GM18511 (cell line): ENCODE results near the gene NSUN2.
"Not testable (repeated sequence)": the region's sequence is repeated elsewhere in the genome, so short reads cannot be mapped to it uniquely, and the experiment has no call there.

ENCODE experiments used
- ATAC-seq: cut with Tn5 transposase; IDR thresholded peaks from one replicate; pipeline ENCODE4 v1.9.1; 2021; ENCODE audit warnings: mild to moderate bottlenecking, moderate library complexity; ENCODE audit not compliant: unreplicated experiment

Gene NSUN2

GRCh38 chr5:6632888-6633468 is at the start of gene NSUN2, which contains the start of gene SRD5A1:
Gene NSUN2, minus strand, starts transcription at chr5:6633044. Its CDS starts 65 bp downstream, at chr5:6632979.
Gene SRD5A1, plus strand, starts transcription at chr5:6633440. Its CDS starts 137 bp downstream, at chr5:6633577.
- peak; percentile 90 for ATAC-seq

- ATAC-seq = no peak
Observed at GRCh38 chr5:6682239-6682638, 49.4 kb upstream of the NSUN2 start.

- ATAC-seq = no peak
Observed at GRCh38 chr5:6681682-6682081, 48.8 kb upstream of the NSUN2 start.

- ATAC-seq = no peak
Observed at GRCh38 chr5:6680922-6681321, 48.1 kb upstream of the NSUN2 start.

- ATAC-seq = no peak
Observed at GRCh38 chr5:6678385-6678784, 45.5 kb upstream of the NSUN2 start.

GRCh38 chr5:6676702-6677101 is 43.9 kb upstream of the NSUN2 start:
- ATAC-seq = no peak

- ATAC-seq = no peak
Observed at GRCh38 chr5:6675784-6676491, 43.1 kb upstream of the NSUN2 start.

GRCh38 chr5:6674886-6675285 is 42.0 kb upstream of the NSUN2 start:
- no peak for ATAC-seq

- ATAC-seq = no peak
Observed at GRCh38 chr5:6674421-6674820, 41.6 kb upstream of the NSUN2 start.

GRCh38 chr5:6673963-6674362 is 41.1 kb upstream of the NSUN2 start:
- no peak for ATAC-seq

- no peak for ATAC-seq
Observed at GRCh38 chr5:6673031-6673430, 40.2 kb upstream of the NSUN2 start.

GRCh38 chr5:6668717-6669116 is 35.9 kb upstream of the NSUN2 start:
- ATAC-seq = not testable (repeated sequence)

- ATAC-seq = no peak
Observed at GRCh38 chr5:6667648-6668047, 34.8 kb upstream of the NSUN2 start.

- no peak for ATAC-seq
Observed at GRCh38 chr5:6666762-6667161, 33.9 kb upstream of the NSUN2 start.

GRCh38 chr5:6660688-6661087 is 27.8 kb upstream of the NSUN2 start:
- ATAC-seq = peak; percentile 55

- ATAC-seq = peak; percentile 78
Observed at GRCh38 chr5:6659941-6660684, 27.3 kb upstream of the NSUN2 start.

- no peak for ATAC-seq
Observed at GRCh38 chr5:6656680-6657079, 23.8 kb upstream of the NSUN2 start.

- ATAC-seq = no peak
Observed at GRCh38 chr5:6655432-6655831, 22.6 kb upstream of the NSUN2 start.

GRCh38 chr5:6652025-6652424 is 19.2 kb upstream of the NSUN2 start:
- peak; percentile 95 for ATAC-seq

GRCh38 chr5:6649681-6650080 is 16.8 kb upstream of the NSUN2 start:
- no peak for ATAC-seq

- no peak for ATAC-seq
Observed at GRCh38 chr5:6649186-6649585, 16.3 kb upstream of the NSUN2 start.
